SK-N-SH (cell line): Measurements from ENCODE around the gene HES6.

Experiments used
- EZH2phosphoT487 ChIP-seq: fragments of 200-600 bp; sonication (generic); IDR thresholded peaks from 2 replicates; pipeline ENCODE4 v1.6.1; 2017; ENCODE audit warnings: low read depth, mixed run types, mild to moderate bottlenecking, antibody characterized with exemption, moderate library complexity, borderline replicate concordance
- MXI1 ChIP-seq: IDR thresholded peaks from 2 replicates; pipeline ENCODE4 v1.6.1; 2012; ENCODE audit warnings: mild to moderate bottlenecking, low read depth, low read length, improper control_type of control experiment
- POLR2AphosphoS5 ChIP-seq: IDR thresholded peaks from 2 replicates; pipeline ENCODE4 v1.6.1; 2012; ENCODE audit warnings: low read depth, low read length
- RAD21 ChIP-seq: IDR thresholded peaks from 2 replicates; pipeline ENCODE4 v1.6.1; 2012; ENCODE audit warnings: mild to moderate bottlenecking, low read length
- SIN3A ChIP-seq: IDR thresholded peaks from 2 replicates; pipeline ENCODE4 v1.6.1; 2012; ENCODE audit warnings: low read depth, mild to moderate bottlenecking, low read length, moderate library complexity, borderline replicate concordance
- YY1 ChIP-seq: IDR thresholded peaks from 2 replicates; pipeline ENCODE4 v1.4.0; 2012; ENCODE audit warnings: low read depth, mild to moderate bottlenecking
- TF ChIP-seq, protein P1 (sequence below): fragments of 200-600 bp; sonication (generic); IDR thresholded peaks from 2 replicates; pipeline ENCODE4 v1.6.1; 2017; ENCODE audit warnings: antibody characterized with exemption, mild to moderate bottlenecking, moderate library complexity
- TF ChIP-seq, protein P2 (sequence below): IDR thresholded peaks from 2 replicates; pipeline ENCODE4 v1.4.0; 2012; ENCODE audit warnings: low read depth

DNA sequence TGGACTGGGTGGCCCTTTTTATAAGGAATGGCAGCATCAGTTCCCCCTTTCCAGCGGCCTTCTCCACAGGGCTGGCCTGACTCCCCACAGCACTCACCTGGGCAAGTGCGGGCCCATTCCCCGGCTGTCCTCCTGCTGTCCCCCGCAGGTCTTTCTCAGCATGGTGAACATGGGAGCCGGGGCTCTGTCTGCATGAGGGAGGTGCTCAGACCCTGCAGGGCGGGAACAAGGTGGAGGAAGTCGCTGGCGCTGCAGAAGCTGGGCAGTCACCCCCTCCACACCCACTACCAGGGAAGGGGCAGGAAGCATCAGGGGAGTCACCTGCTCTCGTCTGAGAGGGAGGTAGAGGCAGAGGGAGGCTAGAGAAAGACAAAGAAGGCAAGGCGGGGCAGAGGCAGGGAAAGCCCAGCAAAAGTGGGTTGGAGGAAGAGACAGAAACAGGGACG is 12.2 kb downstream of the HES6 start:
- TF ChIP-seq, protein P1, sequence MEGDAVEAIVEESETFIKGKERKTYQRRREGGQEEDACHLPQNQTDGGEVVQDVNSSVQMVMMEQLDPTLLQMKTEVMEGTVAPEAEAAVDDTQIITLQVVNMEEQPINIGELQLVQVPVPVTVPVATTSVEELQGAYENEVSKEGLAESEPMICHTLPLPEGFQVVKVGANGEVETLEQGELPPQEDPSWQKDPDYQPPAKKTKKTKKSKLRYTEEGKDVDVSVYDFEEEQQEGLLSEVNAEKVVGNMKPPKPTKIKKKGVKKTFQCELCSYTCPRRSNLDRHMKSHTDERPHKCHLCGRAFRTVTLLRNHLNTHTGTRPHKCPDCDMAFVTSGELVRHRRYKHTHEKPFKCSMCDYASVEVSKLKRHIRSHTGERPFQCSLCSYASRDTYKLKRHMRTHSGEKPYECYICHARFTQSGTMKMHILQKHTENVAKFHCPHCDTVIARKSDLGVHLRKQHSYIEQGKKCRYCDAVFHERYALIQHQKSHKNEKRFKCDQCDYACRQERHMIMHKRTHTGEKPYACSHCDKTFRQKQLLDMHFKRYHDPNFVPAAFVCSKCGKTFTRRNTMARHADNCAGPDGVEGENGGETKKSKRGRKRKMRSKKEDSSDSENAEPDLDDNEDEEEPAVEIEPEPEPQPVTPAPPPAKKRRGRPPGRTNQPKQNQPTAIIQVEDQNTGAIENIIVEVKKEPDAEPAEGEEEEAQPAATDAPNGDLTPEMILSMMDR = no peak
- no peak for TF ChIP-seq EZH2phosphoT487
- TF ChIP-seq POLR2AphosphoS5 = no peak
- no peak for TF ChIP-seq SIN3A
- no peak for TF ChIP-seq YY1
- TF ChIP-seq RAD21 = no peak
- TF ChIP-seq, protein P2, sequence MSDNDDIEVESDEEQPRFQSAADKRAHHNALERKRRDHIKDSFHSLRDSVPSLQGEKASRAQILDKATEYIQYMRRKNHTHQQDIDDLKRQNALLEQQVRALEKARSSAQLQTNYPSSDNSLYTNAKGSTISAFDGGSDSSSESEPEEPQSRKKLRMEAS = no peak
- no peak for TF ChIP-seq MXI1
